ENCODE measurements around the gene MRPL20.

The MRPL20 gene

GRCh38 chr1:1354271-1355247, 52.5 kb downstream of the MRPL20 start:
- H3K4me2 ChIP-seq (ENCODE audit: low read length) = peak overlapping the region; percentile 32
- no CpG with 5 or more reads among the region's 116 CpGs for WGBS (ENCODE audit: extremely low coverage, insufficient coverage, insufficient read length)
- H3K79me2 ChIP-seq (ENCODE audit: control insufficient read depth, insufficient read depth, low read length, poor library complexity) = peaks cover 18% of the 10 kb centered on the region
- H2AFZ ChIP-seq (ENCODE audit: insufficient read depth, low read length, poor library complexity) = no peak overlapping the region
- H3K14ac ChIP-seq (ENCODE audit: low read length) = no peak overlapping the region
- H4K12ac ChIP-seq (ENCODE audit: low read depth, low read length) = no peak overlapping the region
- H3K4me3 ChIP-seq (ENCODE audit: low read depth, low read length) = peak overlapping the region; percentile 44
- H3K4ac ChIP-seq (ENCODE audit: low read depth, low read length) = no peak overlapping the region
- no peak overlapping the region for H2BK5ac ChIP-seq (ENCODE audit: low read depth, low read length, poor library complexity)
- peaks cover 33 to 39% of the 10 kb centered on the region in 2 experiments for H3K4me1 ChIP-seq (ENCODE audit: control insufficient read depth in 1 of 2, insufficient read depth in 2 of 2, low read length in 2 of 2)
- no peak overlapping the region for H2AK5ac ChIP-seq (ENCODE audit: low read length)
- H3K9ac ChIP-seq (ENCODE audit: low read length) = no peak overlapping the region
- peaks cover 9% of the 10 kb centered on the region for H3K27me3 ChIP-seq (ENCODE audit: insufficient read depth, low read length)
- peak overlapping the region; percentile 55 for H3K18ac ChIP-seq (ENCODE audit: low read length)
- H3K27ac ChIP-seq (ENCODE audit: low read depth, low read length) = no peak overlapping the region
- no peak overlapping the region for H4K91ac ChIP-seq (ENCODE audit: low read depth, low read length)
- DNase-seq = peak in 1 of 2 donors; percentile 26
- H4K8ac ChIP-seq (ENCODE audit: low read depth, low read length) = peak overlapping the region; percentile 43
- no peak overlapping the region for H3K23ac ChIP-seq (ENCODE audit: low read length)
- H3K79me1 ChIP-seq (ENCODE audit: low read length) = peaks cover 30% of the 10 kb centered on the region
- peaks cover 30 to 31% of the 10 kb centered on the region in 2 experiments for H3K36me3 ChIP-seq (ENCODE audit: control insufficient read depth in 1 of 2, insufficient read depth in 2 of 2, low read length in 2 of 2)
- H2BK12ac ChIP-seq (ENCODE audit: low read length) = no peak overlapping the region
- H2BK120ac ChIP-seq (ENCODE audit: insufficient read depth, low read length, poor library complexity) = no peak overlapping the region
- no peaks in the 10 kb centered on the region for H3K9me3 ChIP-seq (ENCODE audit: insufficient read depth, low read depth, low read length)

GRCh38 chr1:1353389-1354151, 53.5 kb downstream of the MRPL20 start:
- Histone ChIP-seq H3K79me1 (ENCODE audit: low read length) (peaks cover 25% of the 10 kb centered on the region), H3K4me2 (ENCODE audit: low read length) (no peak overlapping the region), H2BK5ac (ENCODE audit: low read depth, low read length, poor library complexity) (no peak overlapping the region), H3K79me2 (ENCODE audit: control insufficient read depth, insufficient read depth, low read length, poor library complexity) (peaks cover 18% of the 10 kb centered on the region), H2BK120ac (ENCODE audit: insufficient read depth, low read length, poor library complexity) (no peak overlapping the region), H3K18ac (ENCODE audit: low read length) (no peak overlapping the region), H3K14ac (ENCODE audit: low read length) (no peak overlapping the region), H2AK5ac (ENCODE audit: low read length) (no peak overlapping the region), H2BK12ac (ENCODE audit: low read length) (no peak overlapping the region), H3K4ac (ENCODE audit: low read depth, low read length) (no peak overlapping the region), H3K4me1 (ENCODE audit: control insufficient read depth in 1 of 2, insufficient read depth in 2 of 2, low read length in 2 of 2) (peaks cover 24 to 31% of the 10 kb centered on the region in 2 experiments), H3K4me3 (ENCODE audit: low read depth, low read length) (no peak overlapping the region), H3K27ac (ENCODE audit: low read depth, low read length) (no peak overlapping the region), H3K27me3 (ENCODE audit: insufficient read depth, low read length) (peaks cover 9% of the 10 kb centered on the region), H4K91ac (ENCODE audit: low read depth, low read length) (no peak overlapping the region), H3K23ac (ENCODE audit: low read length) (no peak overlapping the region), H3K36me3 (ENCODE audit: control insufficient read depth in 1 of 2, insufficient read depth in 2 of 2, low read length in 2 of 2) (peaks cover 30 to 31% of the 10 kb centered on the region in 2 experiments), H3K9ac (ENCODE audit: low read length) (no peak overlapping the region), H4K12ac (ENCODE audit: low read depth, low read length) (no peak overlapping the region), H3K9me3 (ENCODE audit: insufficient read depth, low read depth, low read length) (no peaks in the 10 kb centered on the region), H4K8ac (ENCODE audit: low read depth, low read length) (peak overlapping the region; percentile 1), H2AFZ (ENCODE audit: insufficient read depth, low read length, poor library complexity) (no peak overlapping the region)
- DNase-seq = no peak
- no CpG with 5 or more reads among the region's 28 CpGs for WGBS (ENCODE audit: extremely low coverage, insufficient coverage, insufficient read length)

DNA sequence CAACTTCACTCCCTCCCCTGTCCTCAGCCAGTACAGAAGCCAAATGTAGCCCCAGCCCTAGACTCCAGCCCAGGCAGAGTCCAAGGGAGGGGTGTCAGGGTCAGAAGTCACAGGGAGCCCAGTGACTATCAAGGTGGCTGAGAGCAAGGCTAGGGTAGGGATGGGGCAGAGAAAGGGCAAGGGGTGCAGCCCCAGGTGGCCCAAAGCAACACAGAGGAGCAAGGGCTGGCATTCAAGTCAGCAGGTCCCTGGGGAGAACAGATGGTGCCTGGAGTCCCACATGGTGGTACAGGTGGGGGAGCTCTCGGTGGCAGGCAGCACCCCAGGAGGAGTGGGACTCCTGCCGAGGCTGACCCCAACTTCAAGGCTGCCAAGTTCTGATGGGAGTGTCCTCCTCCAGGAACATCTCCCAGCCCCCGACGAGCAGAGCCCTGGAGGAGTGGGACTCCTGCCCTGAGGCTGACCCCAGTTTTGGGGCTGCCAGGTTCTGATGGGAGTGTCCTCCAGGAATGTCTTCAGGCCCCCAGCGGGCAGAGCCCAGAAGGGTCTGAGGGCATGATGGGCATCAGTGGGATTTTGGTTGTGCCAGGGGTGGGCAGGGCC, 54.2 kb downstream of the MRPL20 start:
- no peak overlapping the region for H2AK5ac ChIP-seq (ENCODE audit: low read length)

More for the DNA sequence above, 54.2 kb downstream of the MRPL20 start:
- Histone ChIP-seq H3K9ac (ENCODE audit: low read length) (peak overlapping the region; percentile 18), H2BK12ac (ENCODE audit: low read length) (no peak overlapping the region), H4K8ac (ENCODE audit: low read depth, low read length) (no peak overlapping the region), H3K27ac (ENCODE audit: low read depth, low read length) (peak overlapping the region; percentile 42), H3K9me3 (ENCODE audit: insufficient read depth, low read depth, low read length) (no peaks in the 10 kb centered on the region), H2BK5ac (ENCODE audit: low read depth, low read length, poor library complexity) (no peak overlapping the region), H3K18ac (ENCODE audit: low read length) (peak overlapping the region; percentile 14), H3K4me1 (ENCODE audit: control insufficient read depth in 1 of 2, insufficient read depth in 2 of 2, low read length in 2 of 2) (peaks cover 27 to 36% of the 10 kb centered on the region in 2 experiments), H3K4me2 (ENCODE audit: low read length) (no peak overlapping the region), H3K4ac (ENCODE audit: low read depth, low read length) (no peak overlapping the region), H2BK120ac (ENCODE audit: insufficient read depth, low read length, poor library complexity) (no peak overlapping the region), H3K27me3 (ENCODE audit: insufficient read depth, low read length) (peaks cover 9% of the 10 kb centered on the region), H3K23ac (ENCODE audit: low read length) (peak overlapping the region; percentile 50), H3K79me2 (ENCODE audit: control insufficient read depth, insufficient read depth, low read length, poor library complexity) (peaks cover 20% of the 10 kb centered on the region), H3K4me3 (ENCODE audit: low read depth, low read length) (no peak overlapping the region), H3K14ac (ENCODE audit: low read length) (no peak overlapping the region), H4K91ac (ENCODE audit: low read depth, low read length) (no peak overlapping the region), H3K79me1 (ENCODE audit: low read length) (peaks cover 25% of the 10 kb centered on the region), H3K36me3 (ENCODE audit: control insufficient read depth in 1 of 2, insufficient read depth in 2 of 2, low read length in 2 of 2) (peaks cover 30 to 31% of the 10 kb centered on the region in 2 experiments), H4K12ac (ENCODE audit: low read depth, low read length) (no peak overlapping the region), H2AFZ (ENCODE audit: insufficient read depth, low read length, poor library complexity) (no peak overlapping the region)
- no peak for DNase-seq
- WGBS (ENCODE audit: extremely low coverage, insufficient coverage, insufficient read length) = no CpG with 5 or more reads among the region's 5 CpGs

All from trophoblast cell (in vitro differentiated cells and primary cell).